Kidney (tissue), 14 donors: Measurements from ENCODE around the gene KLK15. TPM values are rescaled to one million over a fixed set of nuclear protein-coding genes. Genes with fewer than 3 reads are reported as not detected.
A peak's percentile ranks its signal among the peaks of the same experiment; 100 is the strongest.

Experiments used
- DNase-seq, 5 donors: peaks; one replicate each; pipeline ENCODE4 v3.0.0-alpha.2; 2013 to 2020
- FAIRE-seq: peaks from 2 replicates; lab custom pipeline; 2012; peaks lifted over from hg19 to GRCh38; lab: Jason Lieb, UNC
- H3K27ac ChIP-seq, 2 donors: one replicate each; pipeline ENCODE4 v1.7.0; 2013; ENCODE audit warnings: low read depth in 2 of 2, low read length in 2 of 2, inconsistent platforms in 1 of 2
- H3K27me3 ChIP-seq: one replicate; pipeline ENCODE4 v1.7.1; 2013; ENCODE audit warnings: low read length, inconsistent platforms; ENCODE audit not compliant: control insufficient read depth, insufficient read depth
- H3K36me3 ChIP-seq, 3 donors: one replicate each; pipeline versions ENCODE4 v1.7.0 to v1.7.1; 2013; ENCODE audit warnings: low read length in 3 of 3, control low read depth in 1 of 3, inconsistent platforms in 1 of 3; ENCODE audit not compliant: insufficient read depth in 3 of 3, control insufficient read depth in 2 of 3
- H3K4me1 ChIP-seq, 3 donors: one replicate each; pipeline versions ENCODE4 v1.7.0 to v1.7.1; 2013; ENCODE audit warnings: low read length in 3 of 3, inconsistent platforms in 1 of 3, low read depth in 1 of 3; ENCODE audit not compliant: control insufficient read depth in 2 of 3, insufficient read depth in 2 of 3
- H3K4me3 ChIP-seq, 3 donors: one replicate each; pipeline versions ENCODE4 v1.7.0 to v1.8.1; 2013; ENCODE audit warnings: low read length in 3 of 3, control low read depth in 1 of 3, inconsistent platforms in 1 of 3
- H3K9ac ChIP-seq, 3 donors: one replicate each; pipeline versions ENCODE4 v1.7.0 to v1.7.1; 2013; ENCODE audit warnings: low read length in 3 of 3, control low read depth in 1 of 3, inconsistent platforms in 1 of 3
- H3K9me3 ChIP-seq, 3 donors: one replicate each; pipeline versions ENCODE4 v1.7.0 to v1.7.1; 2013; ENCODE audit warnings: low read length in 3 of 3, control low read depth in 1 of 3, inconsistent platforms in 1 of 3; ENCODE audit not compliant: control insufficient read depth in 2 of 3, insufficient read depth in 1 of 3
- intact Hi-C: fragments of 100-400 bp; cut with DNase I; formaldehyde crosslinking; loops from one replicate; pipeline ENCODE4 v1.11.1; 2022
- polyA plus RNA-seq: library from polyadenylated mRNA; stranded (reverse); fragments of 350-450 nt; fragmentation: Illumina TruSeq; extraction: RNeasy Lipid Tissue Mini Kit (QIAGEN cat#74804); gene quantifications from one replicate; pipeline ENCODE4 v1.2.3, GENCODE V29; 2014; ENCODE audit warnings: low read depth, low replicate concordance; ENCODE audit not compliant: insufficient read depth
- total RNA-seq: library from RNA; stranded (reverse); fragmentation: NEBNext Ultra II Directional; extraction: Animal tissue kit (Norgen Biotek cat#: 25700); gene quantifications from one replicate; pipeline ENCODE4 v1.2.1, GENCODE V29; 2021
- TF ChIP-seq, protein P1 (sequence below): IDR thresholded peaks from 3 replicates; pipeline ENCODE4 v1.5.1; 2012; ENCODE audit warnings: mild to moderate bottlenecking, moderate library complexity, borderline replicate concordance; ENCODE audit not compliant: insufficient read depth; ENCODE audit errors: extremely low read depth
- donor health status: control.
- donor health status: control.
- donor health status: control.
- donor health status: control.
- donor health status: control.
- donor health status: DM: yes; HTN: yes; CAD: no.
- donor health status: Normal renal cell carcinoma (clear cell type).

KLK15 gene
- total and polyA plus RNA-seq, 2 donors from 2014 or later, result 2.7 TPM; not detected in 1

DNA sequence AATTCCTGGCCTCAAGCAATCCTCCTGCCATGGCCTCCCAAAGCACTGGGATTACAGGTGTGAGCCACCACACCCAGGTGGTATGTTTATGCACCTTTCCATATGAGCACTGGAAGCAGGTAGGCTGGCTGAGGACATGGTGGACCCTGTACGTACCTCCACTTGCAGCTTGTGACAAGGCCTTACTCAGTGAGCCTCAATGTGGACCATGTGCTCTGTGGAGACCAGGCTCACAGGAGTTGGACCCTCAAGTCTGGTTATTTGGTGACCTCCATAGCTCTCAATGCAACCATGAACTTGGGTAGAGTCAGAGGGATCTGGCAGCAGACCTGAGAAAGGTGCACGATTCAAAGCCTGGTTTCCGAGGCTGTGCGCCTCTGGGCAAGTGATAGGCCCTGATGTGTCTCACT lies 37.7 kb downstream of the KLK15 start:
- Histone ChIP-seq H3K36me3 (peaks cover 0 to 10% (median 6%) of the 10 kb centered on the region in 3 donors), H3K27ac (no peak overlapping the region), H3K4me1 (peaks cover 0 to 3% (median 0%) of the 10 kb centered on the region in 3 donors), H3K27me3 (no peaks in the 10 kb centered on the region), H3K9me3 (no peaks in the 10 kb centered on the region), H3K9ac (no peak overlapping the region), H3K4me3 (no peak overlapping the region)
- no peak for FAIRE-seq
- intact Hi-C loops, result no loop called here
- TF ChIP-seq, protein P1, sequence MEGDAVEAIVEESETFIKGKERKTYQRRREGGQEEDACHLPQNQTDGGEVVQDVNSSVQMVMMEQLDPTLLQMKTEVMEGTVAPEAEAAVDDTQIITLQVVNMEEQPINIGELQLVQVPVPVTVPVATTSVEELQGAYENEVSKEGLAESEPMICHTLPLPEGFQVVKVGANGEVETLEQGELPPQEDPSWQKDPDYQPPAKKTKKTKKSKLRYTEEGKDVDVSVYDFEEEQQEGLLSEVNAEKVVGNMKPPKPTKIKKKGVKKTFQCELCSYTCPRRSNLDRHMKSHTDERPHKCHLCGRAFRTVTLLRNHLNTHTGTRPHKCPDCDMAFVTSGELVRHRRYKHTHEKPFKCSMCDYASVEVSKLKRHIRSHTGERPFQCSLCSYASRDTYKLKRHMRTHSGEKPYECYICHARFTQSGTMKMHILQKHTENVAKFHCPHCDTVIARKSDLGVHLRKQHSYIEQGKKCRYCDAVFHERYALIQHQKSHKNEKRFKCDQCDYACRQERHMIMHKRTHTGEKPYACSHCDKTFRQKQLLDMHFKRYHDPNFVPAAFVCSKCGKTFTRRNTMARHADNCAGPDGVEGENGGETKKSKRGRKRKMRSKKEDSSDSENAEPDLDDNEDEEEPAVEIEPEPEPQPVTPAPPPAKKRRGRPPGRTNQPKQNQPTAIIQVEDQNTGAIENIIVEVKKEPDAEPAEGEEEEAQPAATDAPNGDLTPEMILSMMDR, result no peak
- no peak for DNase-seq

DNA sequence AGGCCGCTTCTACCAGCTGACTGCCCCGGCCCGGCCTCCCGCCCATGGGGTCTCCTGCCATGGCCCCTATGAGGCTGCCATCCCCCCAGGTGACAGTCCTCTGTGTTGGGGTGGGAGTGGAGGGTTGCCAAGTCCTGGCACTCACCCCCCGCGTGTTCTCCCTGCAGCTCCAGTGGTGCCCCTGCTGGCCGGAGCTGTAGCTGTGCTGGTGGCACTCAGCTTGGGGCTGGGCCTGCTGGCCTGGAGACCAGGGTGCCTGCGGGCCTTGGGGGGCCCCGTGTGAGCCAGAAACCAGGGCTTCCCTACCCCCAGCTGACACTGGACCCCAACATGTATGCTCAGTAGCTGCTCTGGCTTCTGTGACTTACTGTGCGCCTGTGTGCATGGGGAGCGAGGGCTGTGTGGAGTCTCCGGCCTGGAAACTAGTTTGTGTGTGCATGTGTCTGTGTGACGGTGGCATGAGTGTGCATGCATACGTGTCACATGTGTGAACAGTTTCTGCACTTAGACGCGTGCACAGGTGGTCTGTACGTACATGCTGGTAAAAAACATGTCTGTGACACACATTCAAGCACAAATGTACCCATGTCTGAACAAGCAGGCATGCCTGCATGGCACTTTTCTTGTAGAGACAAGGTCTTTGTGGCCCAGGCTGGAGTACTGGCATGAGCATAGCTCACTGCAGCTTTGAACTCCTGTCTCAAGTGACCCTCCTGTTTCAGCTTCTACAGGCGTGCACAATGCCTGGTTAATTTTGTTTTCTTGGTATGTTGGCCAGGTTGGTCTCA lies 38.3 kb downstream of the KLK15 start:
- no peak for FAIRE-seq
- TF ChIP-seq, protein P1, result no peak
- Histone ChIP-seq H3K9ac (no peak overlapping the region), H3K4me1 (peaks cover 0 to 3% (median 0%) of the 10 kb centered on the region in 3 donors), H3K9me3 (no peaks in the 10 kb centered on the region), H3K36me3 (peaks cover 0 to 10% (median 6%) of the 10 kb centered on the region in 3 donors), H3K27me3 (no peaks in the 10 kb centered on the region), H3K4me3 (no peak overlapping the region), H3K27ac (no peak overlapping the region)
- DNase-seq, result peak in 1 of 5 donors; percentile 42
- intact Hi-C loops, result no loop called here

DNA sequence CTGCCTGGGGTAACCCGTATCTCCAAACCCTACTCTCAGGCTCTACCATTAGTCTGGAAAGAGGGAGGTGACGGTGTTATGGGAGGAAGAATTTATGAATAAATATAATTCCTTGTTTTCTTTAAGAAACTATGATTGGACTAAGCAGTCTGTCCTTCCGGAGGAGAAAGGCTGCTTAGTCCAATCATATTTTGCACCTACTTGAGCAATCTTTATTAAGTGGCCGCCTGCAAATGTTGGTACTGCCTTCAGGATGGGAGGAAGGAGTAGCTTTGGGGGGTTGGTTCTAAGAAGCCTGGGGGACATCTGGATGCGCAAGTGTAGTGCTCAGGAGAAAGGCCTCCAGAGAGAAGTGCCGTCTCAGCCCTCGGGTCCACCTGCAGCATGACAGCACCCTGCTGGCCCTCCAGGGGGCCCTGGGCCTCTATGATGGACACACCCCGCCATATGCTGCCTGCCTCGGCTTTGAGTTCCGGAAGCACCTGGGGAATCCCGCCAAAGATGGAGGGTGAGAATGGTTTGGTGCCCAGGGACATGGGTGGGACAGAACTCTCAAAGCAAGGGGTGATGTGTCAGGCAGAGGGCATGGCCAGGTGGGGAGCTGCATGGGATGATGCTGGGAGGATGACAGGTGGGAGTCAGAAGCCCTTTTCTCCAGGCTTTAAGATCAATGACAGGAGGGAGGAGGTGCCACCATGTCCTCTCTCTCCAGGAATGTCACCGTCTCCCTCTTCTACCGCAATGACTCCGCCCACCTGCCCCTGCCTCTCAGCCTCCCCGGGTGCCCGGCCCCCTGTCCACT lies 39.1 kb downstream of the KLK15 start:
- Histone ChIP-seq H3K27me3 (no peaks in the 10 kb centered on the region), H3K4me3 (no peak overlapping the region), H3K4me1 (peaks cover 0 to 3% (median 0%) of the 10 kb centered on the region in 3 donors), H3K36me3 (peaks cover 0 to 10% (median 6%) of the 10 kb centered on the region in 3 donors), H3K9me3 (no peaks in the 10 kb centered on the region), H3K27ac (no peak overlapping the region), H3K9ac (no peak overlapping the region)
- TF ChIP-seq, protein P1, result no peak
- FAIRE-seq, result no peak
- DNase-seq, result peak in 3 of 5 donors; percentile 28 to 63 (median 31)
- intact Hi-C loops, result no loop called here
